Stimulated activated naive CD4-positive, alpha-beta T cell (primary cell): ENCODE measurements around the gene PAEP.

Source experiments
- DNase-seq, 6 experiments: peaks; one replicate each; lab custom pipeline; 2025; lab: John Stamatoyannopoulos, UW

Gene PAEP

DNA sequence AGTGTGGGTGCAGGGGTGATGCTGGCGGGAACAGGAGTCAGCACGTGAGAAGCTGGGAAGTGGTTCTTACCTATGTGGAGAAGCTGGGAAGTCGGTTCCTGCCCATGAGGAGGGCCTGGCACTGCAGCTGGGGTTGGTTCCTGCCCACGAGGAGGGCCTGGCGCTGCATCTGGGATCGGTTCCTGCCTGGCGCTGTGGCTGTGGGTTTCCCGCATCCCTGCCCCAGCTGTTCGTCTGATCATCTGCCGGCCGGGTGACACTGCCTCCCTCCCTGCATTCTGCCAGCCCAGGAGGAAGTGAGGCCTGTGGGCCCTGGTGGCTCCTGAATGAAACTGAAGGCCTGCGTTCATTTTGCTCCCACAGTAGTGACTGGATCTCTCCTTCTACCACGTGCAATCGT lies 10.5 kb upstream of the PAEP start:
- DNase-seq, result no peak

DNA sequence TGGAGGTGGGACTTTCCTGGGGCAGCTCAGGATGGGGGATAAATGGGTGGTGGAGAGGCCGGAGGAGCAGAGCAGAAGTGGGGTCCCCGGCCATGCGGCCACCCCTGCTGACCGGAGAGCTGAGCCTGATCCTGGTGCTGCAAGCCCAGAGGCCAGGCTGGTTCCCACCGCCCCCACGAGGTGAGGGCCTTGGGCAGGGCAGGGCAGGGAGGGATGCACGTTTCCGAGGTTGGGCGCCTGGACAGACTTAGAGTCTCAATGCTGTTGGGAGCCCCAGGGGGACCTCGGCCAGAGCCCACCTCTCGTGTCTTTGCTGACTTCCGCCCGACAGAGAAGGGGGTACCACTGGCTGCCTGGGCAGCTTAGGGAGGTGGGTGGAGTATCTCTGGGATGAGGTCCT lies 10.1 kb upstream of the PAEP start:
- no peak for DNase-seq

DNA sequence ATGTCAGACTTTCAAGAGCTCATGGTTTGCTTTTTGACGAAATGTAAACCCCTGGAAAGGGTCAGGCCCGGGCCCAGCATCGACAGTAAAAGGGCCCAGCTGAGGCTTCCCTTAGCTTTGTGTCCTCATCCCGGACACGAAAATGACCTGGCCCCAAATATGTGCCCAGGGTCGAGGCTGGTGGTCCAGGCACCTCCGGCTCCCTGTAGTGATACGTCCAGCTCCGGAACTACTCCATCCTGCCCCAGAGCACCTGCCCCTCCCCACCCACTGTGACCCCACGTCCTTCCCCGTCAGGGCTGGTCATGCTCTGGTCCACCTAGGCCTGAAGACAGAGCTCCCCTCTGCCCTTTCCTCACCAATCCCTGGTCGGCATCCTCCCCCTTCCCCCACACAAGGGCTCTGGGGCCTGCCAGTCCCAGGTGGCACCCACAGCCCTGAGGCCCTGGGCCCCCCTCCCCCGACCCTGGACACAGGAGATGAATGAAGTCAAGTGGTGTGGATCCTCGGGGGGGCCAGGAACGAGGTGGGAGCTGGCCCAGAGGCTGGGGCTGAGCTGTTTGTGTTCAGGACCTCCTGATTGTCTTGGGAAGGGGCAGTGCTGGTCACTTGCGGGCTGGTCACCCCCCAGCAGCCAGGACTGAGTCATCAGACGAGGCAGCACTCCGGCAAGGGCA lies 9.4 kb upstream of the PAEP start:
- no peak for DNase-seq

DNA sequence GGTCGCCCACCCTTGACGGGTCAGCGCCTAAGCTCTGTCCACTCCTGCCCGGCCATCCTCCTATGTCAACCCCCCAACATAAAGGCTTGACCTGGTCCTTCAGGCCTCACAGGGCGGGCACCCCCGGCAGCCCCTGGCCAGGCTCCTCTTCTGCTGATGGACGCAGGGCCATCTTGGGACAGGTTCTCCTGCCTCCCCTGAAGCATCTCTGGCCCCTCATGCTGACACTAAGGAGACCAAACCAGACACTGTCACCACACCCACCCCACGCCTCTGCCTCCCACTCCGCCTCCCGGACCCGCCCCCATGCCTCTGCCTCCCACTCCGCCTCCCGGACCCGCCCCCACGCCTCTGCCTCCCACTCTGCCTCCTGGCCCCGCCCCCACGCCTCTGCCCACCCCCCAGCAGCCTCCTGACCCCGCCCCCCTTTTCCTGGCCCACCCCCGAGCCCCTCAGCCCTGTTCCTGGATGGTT lies 8.8 kb upstream of the PAEP start:
- no peak for DNase-seq

DNA sequence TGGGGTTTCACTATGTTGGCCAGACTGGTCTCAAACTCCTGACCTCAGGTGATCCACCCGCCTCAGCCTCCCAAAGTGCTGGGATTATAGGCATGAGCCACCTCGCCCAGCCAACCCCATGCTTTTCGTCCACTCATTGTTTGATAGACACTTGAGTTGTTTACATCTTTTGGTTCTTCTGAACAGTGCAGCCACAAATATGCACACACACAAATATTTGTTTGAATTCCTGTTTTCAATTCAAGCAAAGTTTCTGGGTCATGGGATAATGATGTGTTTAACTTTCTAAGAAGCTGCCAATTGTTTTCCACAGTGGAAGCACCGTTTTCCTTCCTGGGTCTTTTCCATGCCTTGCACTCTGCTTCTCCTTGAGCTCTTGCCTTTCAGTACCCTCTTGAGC lies 6.8 kb upstream of the PAEP start:
- DNase-seq, result no peak

DNA sequence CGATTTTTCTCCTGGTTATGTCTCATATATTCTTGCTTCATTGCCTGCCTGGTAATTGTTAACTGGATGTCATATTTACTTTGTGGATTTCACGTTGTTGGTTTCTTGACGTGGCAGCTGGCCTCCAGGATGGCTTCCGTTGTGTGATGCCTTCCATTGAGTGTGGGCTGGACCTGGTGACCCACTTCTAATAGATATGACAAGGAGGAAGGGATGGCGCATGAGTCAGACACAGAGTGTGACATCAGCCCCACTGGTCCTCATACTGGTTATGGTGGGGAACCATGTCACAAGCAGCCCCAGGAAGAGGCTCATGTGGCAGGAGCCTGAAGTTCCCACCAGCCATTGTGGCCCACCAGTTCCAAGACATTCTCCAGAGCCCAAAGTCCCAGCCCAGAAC lies 6.4 kb upstream of the PAEP start:
- no peak for DNase-seq

DNA sequence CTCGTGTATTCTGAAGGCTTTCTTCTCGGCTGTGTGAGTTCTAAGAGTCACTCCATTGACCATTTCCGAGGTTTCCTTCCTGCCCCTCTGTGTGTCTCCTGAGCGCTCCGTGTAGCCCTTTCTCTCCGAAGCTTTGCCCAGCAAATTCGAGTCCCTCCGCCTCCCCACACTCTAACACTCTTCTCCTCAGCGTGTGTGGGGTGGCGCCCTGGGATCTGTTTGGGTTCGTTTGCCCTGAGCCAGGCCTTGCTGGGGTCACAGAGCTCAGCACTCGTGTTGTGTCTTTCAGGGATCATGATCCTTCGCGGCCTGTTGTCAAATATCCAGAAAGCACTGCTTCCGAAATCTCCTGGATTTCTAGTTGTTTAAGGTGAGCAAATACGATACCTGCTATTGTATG lies 5.6 kb upstream of the PAEP start:
- no peak for DNase-seq

DNA sequence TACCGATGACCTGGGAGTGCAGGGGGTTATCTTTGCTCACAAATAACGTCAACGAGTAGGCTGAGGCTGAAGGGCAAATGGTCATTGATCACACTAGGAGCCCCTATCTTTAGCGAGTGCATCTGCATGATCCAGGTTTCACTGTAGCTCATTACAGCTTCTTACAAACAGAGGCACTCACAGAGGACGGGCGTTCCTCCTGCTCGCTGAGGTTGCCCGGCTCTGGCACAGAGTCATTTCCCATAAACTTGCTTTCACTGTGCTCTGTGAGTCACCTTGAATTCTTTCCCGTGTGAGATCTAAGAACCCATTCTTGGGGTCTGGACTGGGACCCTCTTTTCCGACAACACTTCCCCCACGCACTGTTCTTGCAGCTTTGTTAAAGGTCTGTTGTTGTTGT lies 1.9 kb upstream of the PAEP start:
- DNase-seq, result no peak

DNA sequence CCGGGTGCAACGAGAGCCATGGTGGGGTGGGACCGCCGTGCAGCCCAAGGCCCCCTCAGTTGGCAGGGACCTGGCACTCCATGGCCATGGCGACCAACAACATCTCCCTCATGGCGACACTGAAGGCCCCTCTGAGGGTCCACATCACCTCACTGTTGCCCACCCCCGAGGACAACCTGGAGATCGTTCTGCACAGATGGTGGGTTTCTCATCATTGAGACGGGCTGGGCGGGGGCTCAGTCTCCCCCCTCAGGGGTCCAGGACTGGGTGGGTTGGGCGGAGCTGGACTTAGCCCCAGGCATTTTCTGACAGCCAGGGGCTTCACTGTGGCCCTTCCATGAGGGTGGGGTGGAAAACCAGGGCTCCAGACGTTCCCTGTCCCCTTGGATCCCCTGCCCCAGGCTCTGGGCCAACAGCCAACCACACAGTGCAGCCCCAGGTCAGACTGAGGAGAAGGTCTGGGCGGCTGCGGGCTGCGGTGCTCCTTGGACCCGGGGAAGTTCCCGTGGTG lies 734 bp downstream of the PAEP start:
- no peak for DNase-seq

DNA sequence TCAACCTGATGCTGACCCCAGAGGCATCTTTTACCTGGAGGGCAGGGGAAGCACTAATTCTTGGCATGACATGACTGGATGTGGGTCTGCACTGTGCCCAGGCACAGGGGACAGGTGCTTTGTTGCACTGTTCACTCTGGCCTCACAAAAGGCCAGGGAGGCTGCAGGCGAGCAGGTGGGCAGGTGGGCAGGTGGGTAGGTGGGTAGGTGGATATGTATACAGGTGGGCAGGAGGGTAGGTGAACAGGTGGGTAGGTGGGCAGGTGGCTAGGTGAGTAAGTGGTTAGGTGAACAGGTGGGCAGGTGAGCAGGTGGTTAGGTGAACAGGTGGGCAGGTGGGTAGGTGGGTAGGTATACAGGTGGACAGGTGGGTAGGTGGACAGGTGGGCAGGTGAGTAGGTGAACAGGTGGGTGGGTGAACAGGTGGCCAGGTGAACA lies 1.5 kb downstream of the PAEP start:
- DNase-seq, result no peak

DNA sequence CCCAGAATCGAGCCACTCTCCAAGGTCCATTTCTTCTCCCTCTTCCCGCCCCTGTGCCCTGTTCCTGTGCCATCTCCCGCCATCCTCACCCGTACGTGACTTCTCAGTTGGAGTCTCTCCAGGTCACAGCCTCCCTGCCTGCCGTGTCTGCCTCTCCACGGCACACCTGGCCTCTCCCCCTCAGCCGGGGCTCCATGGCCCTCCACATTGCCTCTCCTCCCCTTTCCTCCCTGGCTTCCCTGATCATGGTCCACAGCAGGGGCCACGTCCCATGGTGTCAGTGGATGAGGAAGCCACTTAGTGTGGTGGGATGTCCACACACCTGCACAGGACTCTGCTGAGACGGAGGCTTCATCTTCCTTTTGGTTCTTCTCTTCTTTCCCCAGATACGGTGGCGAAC lies 2.3 kb downstream of the PAEP start:
- DNase-seq, result no peak

DNA sequence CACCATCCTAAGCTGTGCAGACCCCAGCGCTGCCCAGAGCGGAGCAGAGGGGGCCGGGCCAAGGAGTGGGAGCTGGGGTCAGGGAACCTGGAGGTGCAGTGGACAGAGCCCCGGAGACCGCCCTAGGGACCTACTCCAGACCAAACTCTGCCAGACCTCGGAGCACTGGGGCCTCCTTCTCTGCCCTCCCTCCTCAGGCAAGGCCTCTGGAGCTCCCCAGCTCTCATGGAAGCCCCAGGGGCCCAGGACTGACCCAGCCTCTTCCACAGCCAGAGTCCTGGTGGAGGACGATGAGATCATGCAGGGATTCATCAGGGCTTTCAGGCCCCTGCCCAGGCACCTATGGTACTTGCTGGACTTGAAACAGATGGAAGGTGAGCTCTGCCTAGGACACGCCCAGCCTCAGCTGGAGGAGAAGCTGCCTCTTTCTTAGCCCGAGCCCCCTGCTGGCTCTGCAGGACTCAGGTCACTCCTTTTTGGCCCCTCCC lies 3.6 kb downstream of the PAEP start:
- DNase-seq, result no peak

DNA sequence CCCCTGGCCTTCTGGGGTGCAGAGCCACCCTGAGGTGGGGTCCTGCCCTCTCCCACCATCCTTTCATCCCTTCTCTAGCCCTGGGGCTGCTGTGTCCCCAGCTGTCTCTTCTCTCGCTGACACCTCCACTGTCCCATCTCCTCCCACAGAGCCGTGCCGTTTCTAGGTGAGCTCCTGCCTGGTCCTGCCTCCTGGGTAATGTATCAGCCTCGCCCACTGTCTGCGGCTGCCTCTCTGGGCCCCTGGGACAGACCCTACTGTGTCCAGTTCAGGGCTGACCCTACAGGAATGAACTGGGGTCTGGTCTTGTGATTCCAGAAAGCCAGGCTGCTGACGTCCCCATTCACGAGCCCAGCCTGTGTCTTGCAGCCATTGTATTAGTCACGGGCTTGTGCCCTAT lies 4.1 kb downstream of the PAEP start:
- DNase-seq, result no peak

DNA sequence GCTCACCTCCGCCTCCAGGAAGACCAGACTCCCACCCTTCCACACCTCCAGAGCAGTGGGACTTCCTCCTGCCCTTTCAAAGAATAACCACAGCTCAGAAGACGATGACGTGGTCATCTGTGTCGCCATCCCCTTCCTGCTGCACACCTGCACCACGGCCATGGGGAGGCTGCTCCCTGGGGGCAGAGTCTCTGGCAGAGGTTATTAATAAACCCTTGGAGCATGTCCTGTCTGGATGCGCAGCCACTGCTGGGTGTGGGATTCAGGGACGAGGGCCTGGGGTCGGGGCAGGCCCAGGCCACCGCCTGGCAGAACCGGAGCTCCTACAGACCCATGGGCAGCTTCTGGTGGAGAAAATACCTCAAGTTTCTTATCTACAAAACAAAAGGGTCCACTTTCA lies 5.0 kb downstream of the PAEP start:
- no peak for DNase-seq

DNA sequence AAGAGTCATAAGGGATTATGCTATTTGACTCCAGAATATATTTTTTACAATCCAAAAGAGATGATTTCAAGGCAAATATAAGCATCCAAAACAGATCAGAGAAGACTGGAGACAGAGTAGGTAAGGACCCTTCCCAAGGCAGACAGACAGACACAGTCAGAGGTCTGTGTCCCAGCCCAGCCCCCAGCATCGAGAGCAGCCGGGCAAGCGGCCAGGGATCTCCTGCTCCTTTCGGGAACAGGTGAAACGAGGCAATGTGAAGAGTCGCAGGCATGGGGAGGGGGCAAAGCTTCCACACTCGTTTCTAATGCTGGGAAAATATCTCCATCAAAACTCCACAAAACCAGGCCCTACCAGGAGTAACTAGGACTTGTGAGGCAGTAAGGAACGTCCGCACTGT lies 5.8 kb downstream of the PAEP start:
- no peak for DNase-seq

DNA sequence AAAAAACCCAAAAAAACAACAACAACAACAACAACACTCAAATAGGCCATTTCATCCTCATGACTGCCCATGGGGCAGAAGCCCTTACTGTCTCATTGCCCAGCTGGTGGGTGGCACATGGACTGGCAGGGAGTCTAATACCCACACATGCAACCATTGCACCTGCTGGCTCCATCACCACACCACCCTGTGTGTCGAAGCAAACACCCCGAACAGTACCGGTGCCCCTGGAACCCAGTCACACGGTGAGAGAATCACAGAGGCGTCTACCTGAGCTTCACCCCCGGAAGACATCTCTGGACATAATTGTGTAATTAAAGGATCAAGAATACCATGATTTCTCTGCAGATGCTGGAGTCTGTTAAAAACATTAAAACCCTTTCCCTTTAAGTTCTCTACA lies 6.5 kb downstream of the PAEP start:
- no peak for DNase-seq

DNA sequence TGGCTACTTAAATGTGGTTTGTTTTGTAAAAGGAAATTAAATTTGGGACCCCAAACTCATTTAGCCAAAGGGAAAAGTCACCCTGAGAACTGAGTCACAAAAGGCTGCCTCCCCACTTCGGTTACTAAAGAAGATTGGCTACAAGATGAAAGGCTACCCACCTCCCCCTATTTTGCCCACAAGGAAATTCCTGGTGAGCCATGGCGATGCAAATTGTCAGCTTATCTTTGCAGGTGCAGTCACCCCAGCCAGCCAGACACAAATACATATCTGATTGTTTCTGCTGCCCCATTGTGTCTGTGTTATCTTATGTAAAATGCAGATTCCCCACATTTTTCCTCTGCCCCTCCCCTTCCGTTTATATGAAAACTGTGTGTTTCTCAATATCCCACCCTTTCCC lies 8.9 kb downstream of the PAEP start:
- DNase-seq, result no peak

DNA sequence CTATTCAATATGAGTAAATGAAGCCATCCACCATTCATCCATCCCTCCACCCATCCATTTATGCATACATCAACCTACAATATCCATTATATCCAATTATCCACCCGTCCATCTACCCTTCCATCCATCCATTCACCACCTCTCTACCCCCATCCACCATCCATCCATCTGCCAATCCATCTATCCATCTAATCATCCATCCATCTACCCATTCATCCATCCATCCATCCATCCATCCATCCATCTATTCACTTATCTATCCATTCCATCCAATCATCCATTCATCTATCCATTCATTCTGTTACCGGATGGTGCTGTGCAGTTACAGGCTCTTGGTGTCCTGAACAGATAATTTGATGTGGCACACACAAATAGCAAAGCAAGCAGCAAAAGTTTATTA lies 10.7 kb downstream of the PAEP start:
- no peak for DNase-seq

DNA sequence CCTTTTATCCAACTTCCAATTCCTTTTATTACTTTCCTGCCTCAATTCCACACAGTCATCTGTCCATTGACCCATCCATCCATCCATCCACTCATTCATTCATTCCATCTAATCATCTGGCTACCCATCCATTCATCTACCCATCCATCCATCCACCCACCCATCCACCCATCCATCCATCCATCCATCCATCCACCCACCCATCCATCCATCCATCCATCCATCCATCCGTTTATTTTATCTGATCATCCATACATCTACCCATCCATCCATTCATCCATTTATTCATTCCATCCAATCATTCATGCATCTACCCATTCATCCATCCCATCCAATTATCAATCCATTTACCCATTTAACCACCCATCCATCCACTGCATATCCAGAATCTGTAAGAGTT lies 11.6 kb downstream of the PAEP start:
- DNase-seq, result no peak

DNA sequence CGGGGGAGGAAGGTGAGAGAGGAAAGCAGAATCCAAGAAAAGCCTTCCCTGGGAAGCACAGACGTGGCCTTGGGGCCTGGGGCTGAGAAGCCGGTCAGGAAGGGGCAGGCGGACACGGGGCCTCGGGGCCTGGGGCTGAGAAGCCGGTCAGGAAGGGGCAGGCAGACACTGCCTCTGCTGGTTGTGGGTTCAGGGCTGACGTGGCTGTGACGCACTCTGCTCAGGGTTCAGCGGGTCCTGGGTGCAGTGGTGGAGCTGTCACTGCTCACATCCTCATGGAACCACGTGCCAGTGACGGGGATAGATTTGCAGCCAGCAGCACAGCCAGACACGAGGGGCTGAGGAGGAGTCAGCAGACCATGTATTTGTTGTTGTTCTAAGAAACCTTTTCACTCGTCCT lies 12.8 kb downstream of the PAEP start:
- DNase-seq, result no peak

DNA sequence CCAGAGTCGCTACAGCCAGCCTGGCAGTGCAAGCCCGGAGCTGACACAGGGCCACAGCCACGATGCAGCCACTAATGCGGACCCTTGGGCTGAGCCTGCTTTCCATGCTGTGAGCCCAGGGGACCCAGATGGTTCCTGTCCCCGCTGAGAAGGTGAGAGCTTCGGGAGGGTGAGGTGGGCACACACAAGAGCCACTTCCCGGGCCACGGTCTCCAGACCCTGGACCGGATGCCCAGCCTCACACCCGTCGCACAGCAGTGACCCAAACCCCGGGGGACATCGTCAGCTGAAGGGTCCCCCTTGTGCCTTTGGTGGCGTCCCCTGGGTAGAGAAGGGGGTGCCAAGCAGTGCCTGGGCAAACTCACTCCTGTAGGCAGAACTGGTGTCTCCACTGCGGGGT lies 13.4 kb downstream of the PAEP start:
- DNase-seq, result no peak

DNA sequence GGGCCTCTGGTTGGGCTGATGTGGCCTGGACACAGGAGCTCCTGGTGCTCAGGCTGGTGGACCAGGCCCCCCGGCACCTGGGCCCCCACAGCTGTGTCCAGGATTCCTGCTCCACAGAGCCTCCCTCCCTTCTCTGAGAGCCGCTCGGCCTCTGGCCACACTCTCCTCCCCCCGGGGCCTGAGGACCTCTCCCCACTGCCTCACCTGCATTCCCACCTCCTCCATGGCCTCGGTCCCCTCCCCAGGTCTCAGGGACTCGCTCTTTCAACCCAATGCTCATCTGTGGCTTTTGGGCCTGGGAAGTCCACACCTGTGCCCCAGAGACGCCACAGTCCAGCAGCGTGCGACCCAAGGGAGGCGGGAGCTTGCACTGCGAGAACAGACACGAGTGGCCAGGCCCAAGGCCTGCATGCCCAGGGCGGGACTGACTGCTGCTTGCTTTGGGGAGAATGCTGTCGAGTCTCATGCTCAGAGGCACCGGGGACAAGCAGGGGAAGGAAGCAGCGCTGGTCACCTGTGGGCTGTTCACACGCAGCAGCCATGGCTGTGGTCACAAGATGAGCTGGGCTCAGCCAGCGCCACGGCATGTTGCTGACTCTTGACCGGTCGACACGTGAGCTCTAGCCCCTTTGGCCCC lies 14.6 kb downstream of the PAEP start:
- no peak for DNase-seq

DNA sequence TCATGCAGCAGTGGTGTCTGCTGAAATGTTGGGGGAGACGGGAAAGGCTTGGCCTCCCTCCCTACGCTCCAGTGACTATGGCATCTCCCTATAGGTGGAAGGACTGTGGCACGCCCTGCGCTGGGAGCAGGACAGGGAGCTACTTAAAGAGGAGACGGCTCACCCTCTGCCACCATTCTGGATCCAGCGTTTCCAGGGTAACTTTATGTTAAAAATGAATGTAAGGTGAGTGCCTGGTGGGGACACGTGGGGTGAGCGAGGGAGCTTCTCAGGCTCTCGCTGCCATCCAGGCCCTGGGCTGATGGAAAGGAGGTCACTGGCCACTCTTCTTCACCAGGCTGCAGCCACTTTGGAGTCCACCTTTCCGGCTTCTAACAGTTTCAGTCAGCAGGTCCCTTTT lies 15.7 kb downstream of the PAEP start:
- no peak for DNase-seq

DNA sequence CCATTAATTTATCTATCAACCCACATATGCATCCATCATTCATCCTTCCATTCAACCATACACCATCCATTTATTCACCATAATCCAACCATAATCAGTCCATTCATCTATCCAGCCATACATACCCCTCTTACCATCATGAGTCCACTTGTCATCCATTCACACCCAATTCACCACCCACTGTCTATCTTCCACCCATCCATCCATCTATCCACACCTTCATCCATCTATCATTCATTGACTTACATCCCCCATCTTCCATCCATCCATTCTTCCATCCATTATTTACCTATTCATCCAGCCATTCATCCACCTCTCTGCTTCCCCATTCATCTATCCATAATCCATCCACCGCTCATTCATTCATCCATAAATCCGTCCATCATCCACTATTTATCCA lies 17.8 kb downstream of the PAEP start:
- DNase-seq, result no peak
